Measurements from ENCODE around the gene SNRNP25.

SNRNP25 gene

GRCh38 chr16:84718-85406 lies 31.2 kb downstream of the SNRNP25 start (continued):
- no peak for TF ChIP-seq ZNF26 (tag by site-specific recombination; IDR thresholded peaks at IDR 0.05)
- TF ChIP-seq ZNF596 (tag by site-specific recombination; IDR thresholded peaks at IDR 0.05), result no peak
- 0 out of 2 replicates have a peak, but pooled peaks have one; percentile 13 for TF ChIP-seq ZNF398 (tag by site-specific recombination; IDR thresholded peaks at IDR 0.05)
- TF ChIP-seq ZNF548 (tag by site-specific recombination; IDR thresholded peaks at IDR 0.05), result no peak

DNA sequence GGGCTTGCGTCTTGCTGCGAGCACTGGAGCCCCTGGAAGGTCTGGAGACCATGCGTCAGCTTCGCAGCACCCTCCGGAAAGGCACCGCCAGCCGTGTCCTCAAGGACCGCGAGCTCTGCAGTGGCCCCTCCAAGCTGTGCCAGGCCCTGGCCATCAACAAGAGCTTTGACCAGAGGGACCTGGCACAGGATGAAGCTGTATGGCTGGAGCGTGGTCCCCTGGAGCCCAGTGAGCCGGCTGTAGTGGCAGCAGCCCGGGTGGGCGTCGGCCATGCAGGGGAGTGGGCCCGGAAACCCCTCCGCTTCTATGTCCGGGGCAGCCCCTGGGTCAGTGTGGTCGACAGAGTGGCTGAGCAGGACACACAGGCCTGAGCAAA lies 31.8 kb downstream of the SNRNP25 start:
- Histone ChIP-seq H3K27ac (ENCODE audit: extremely low read depth, low read depth, low read length) (no peak overlapping the region), H3K4me1 (ENCODE audit: control insufficient read depth, insufficient read depth, low read length) (no peaks in the 10 kb centered on the region), H3K36me3 (ENCODE audit: control insufficient read depth in 2 of 2, insufficient read depth in 1 of 2, low read length in 2 of 2) (peaks cover 0 to 77% of the 10 kb centered on the region in 2 experiments; a peak in 2 of 3 replicates), H3K9me3 (ENCODE audit: control insufficient read depth, insufficient read depth, low read depth, low read length) (no peaks in the 10 kb centered on the region), H3K4me3 (ENCODE audit: low read depth, low read length) (no peak overlapping the region)
- TF ChIP-seq ZNF623 (tag by site-specific recombination; IDR thresholded peaks at IDR 0.05) (no peak), SETDB1 (IDR thresholded peaks at IDR 0.05; ENCODE audit: insufficient read length, low read length) (no peak), ZNF544 (tag by site-specific recombination; IDR thresholded peaks at IDR 0.05) (no peak)
- ChIA-PET CTCF (interaction anchor here (0.6 to 3.3 kb wide), 3 partner anchors 10 to 20 kb away, joined by 4 to 25 read pairs (median 17); no protein-coding TSS in a partner anchor), POLR2A (no interaction called here)

- CTCF ChIA-PET, result interaction anchor here (0.6 to 3.3 kb wide), 3 partner anchors 10 to 20 kb away, joined by 4 to 25 read pairs (median 17); no protein-coding TSS in a partner anchor
- POLR2A ChIA-PET, result no interaction called here
- H3K9me3 ChIP-seq (ENCODE audit: control insufficient read depth, insufficient read depth, low read depth, low read length), result no peaks in the 10 kb centered on the region
- no peaks in the 10 kb centered on the region for H3K4me1 ChIP-seq (ENCODE audit: control insufficient read depth, insufficient read depth, low read length)
- no peak overlapping the region for H3K27ac ChIP-seq (ENCODE audit: extremely low read depth, low read depth, low read length)
- no peak overlapping the region for H3K4me3 ChIP-seq (ENCODE audit: low read depth, low read length)
- peaks cover 2 to 75% of the 10 kb centered on the region in 2 experiments; a peak in 2 of 3 replicates for H3K36me3 ChIP-seq (ENCODE audit: control insufficient read depth in 2 of 2, insufficient read depth in 1 of 2, low read length in 2 of 2)
- TF ChIP-seq ZNF394 (tag by site-specific recombination; IDR thresholded peaks at IDR 0.05; ENCODE audit: borderline replicate concordance) (no peak), SCRT2 (tag by site-specific recombination; IDR thresholded peaks at IDR 0.05) (no peak), ZNF707 (tag by site-specific recombination; IDR thresholded peaks at IDR 0.05) (no peak), ZNF18 (tag by site-specific recombination; IDR thresholded peaks at IDR 0.05) (no peak), PBX3 (CRISPR knock-in tag; IDR thresholded peaks at IDR 0.05) (no peak), ZNF791 (tag by site-specific recombination; IDR thresholded peaks at IDR 0.05) (no peak), ZNF223 (tag by site-specific recombination; IDR thresholded peaks at IDR 0.05) (no peak), SALL2 (tag by site-specific recombination; IDR thresholded peaks at IDR 0.05; ENCODE audit: borderline replicate concordance) (no peak), ZNF214 (tag by site-specific recombination; IDR thresholded peaks at IDR 0.05; ENCODE audit: borderline replicate concordance) (no peak), ZNF664 (tag by site-specific recombination; IDR thresholded peaks at IDR 0.05) (no peak), KLF9 (tag by site-specific recombination; IDR thresholded peaks at IDR 0.05; ENCODE audit: low read depth) (no peak), ZNF138 (tag by site-specific recombination; IDR thresholded peaks at IDR 0.05; ENCODE audit: borderline replicate concordance) (no peak), IKZF3 (tag by site-specific recombination; IDR thresholded peaks at IDR 0.05) (no peak), ZNF335 (tag by site-specific recombination; conservative IDR thresholded peaks at IDR 0.05) (no peak)
- TF ChIP-seq, protein P1, sequence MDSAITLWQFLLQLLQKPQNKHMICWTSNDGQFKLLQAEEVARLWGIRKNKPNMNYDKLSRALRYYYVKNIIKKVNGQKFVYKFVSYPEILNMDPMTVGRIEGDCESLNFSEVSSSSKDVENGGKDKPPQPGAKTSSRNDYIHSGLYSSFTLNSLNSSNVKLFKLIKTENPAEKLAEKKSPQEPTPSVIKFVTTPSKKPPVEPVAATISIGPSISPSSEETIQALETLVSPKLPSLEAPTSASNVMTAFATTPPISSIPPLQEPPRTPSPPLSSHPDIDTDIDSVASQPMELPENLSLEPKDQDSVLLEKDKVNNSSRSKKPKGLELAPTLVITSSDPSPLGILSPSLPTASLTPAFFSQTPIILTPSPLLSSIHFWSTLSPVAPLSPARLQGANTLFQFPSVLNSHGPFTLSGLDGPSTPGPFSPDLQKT (IDR thresholded peaks at IDR 0.05; ENCODE audit: borderline replicate concordance, low read depth, low read length), result no peak
- TF ChIP-seq, protein P2, sequence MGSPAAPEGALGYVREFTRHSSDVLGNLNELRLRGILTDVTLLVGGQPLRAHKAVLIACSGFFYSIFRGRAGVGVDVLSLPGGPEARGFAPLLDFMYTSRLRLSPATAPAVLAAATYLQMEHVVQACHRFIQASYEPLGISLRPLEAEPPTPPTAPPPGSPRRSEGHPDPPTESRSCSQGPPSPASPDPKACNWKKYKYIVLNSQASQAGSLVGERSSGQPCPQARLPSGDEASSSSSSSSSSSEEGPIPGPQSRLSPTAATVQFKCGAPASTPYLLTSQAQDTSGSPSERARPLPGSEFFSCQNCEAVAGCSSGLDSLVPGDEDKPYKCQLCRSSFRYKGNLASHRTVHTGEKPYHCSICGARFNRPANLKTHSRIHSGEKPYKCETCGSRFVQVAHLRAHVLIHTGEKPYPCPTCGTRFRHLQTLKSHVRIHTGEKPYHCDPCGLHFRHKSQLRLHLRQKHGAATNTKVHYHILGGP (tag by site-specific recombination; IDR thresholded peaks at IDR 0.05), result no peak
Observed at GRCh38 chr16:85865-86264, 32.2 kb downstream of the SNRNP25 start.
